LHCN-M2 (cell line): ENCODE data around the gene SPINDOC. TPM values are rescaled to one million over a fixed set of nuclear protein-coding genes. Genes with fewer than 3 reads are reported as not detected.
A peak's percentile ranks its signal among the peaks of the same experiment; 100 is the strongest.
"Not testable (repeated sequence)": the region's sequence is repeated elsewhere in the genome, so short reads cannot be mapped to it uniquely, and the experiment has no call there.

ENCODE experiments used
- DNase-seq: peaks from one replicate; pipeline ENCODE4 v3.0.0-alpha.2; 2012; ENCODE audit warnings: low read depth
- polyA plus RNA-seq: library from polyadenylated mRNA; unstranded; fragments of >200 nt; gene quantifications from one replicate; pipeline ENCODE4 v1.2.1, GENCODE V29; 2012; ENCODE audit warnings: missing spikeins
- total RNA-seq: library from RNA; depleted of rRNA; stranded (reverse); fragments of >200 nt; gene quantifications from 2 replicates; pipeline ENCODE4 v1.2.3, GENCODE V29; 2014; rRNA removed

SPINDOC gene, protein sequence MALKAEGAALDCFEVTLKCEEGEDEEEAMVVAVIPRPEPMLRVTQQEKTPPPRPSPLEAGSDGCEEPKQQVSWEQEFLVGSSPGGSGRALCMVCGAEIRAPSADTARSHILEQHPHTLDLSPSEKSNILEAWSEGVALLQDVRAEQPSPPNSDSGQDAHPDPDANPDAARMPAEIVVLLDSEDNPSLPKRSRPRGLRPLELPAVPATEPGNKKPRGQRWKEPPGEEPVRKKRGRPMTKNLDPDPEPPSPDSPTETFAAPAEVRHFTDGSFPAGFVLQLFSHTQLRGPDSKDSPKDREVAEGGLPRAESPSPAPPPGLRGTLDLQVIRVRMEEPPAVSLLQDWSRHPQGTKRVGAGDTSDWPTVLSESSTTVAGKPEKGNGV
- 31.7 and 33.8 TPM in 2 replicates for total RNA-seq
- 30.0 TPM for polyA plus RNA-seq

DNA sequence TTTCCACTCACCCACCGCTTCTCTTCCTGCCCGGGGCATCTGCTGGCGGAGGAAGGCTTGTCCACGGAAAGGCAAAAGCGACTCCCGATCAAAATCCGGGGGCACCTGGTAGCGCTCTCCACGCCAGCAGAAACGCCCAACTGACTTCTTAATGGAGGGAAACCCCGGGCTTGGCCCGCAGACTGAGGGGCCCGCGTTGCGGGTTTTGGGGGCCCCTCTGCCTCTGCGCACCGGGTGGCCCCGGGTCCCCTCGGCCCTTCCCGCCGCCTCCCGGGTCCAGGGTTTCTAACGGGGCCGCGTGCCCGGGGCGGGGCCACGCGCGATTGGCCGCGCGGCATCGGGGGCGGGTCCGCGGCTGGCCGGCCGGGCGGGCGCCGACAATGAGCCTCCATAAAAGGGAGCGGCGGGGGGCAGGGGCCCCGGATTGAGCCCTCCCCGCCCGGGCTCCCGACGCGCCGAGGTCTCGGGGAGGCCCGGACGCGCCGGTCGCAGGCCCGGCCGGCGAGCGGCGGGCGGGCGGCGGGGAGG lies at the start of gene SPINDOC:
SPINDOC (plus strand) TSS at position 422 of the 528 bp plus-strand sequence. CDS start 231 bp downstream, outside the sequence.
- peak; percentile 63 for DNase-seq

GRCh38 chr11:63763496-63764339 lies 49.5 kb upstream of the SPINDOC start:
- no peak for DNase-seq

GRCh38 chr11:63764340-63764678 lies 48.9 kb upstream of the SPINDOC start:
- DNase-seq = no peak

DNA sequence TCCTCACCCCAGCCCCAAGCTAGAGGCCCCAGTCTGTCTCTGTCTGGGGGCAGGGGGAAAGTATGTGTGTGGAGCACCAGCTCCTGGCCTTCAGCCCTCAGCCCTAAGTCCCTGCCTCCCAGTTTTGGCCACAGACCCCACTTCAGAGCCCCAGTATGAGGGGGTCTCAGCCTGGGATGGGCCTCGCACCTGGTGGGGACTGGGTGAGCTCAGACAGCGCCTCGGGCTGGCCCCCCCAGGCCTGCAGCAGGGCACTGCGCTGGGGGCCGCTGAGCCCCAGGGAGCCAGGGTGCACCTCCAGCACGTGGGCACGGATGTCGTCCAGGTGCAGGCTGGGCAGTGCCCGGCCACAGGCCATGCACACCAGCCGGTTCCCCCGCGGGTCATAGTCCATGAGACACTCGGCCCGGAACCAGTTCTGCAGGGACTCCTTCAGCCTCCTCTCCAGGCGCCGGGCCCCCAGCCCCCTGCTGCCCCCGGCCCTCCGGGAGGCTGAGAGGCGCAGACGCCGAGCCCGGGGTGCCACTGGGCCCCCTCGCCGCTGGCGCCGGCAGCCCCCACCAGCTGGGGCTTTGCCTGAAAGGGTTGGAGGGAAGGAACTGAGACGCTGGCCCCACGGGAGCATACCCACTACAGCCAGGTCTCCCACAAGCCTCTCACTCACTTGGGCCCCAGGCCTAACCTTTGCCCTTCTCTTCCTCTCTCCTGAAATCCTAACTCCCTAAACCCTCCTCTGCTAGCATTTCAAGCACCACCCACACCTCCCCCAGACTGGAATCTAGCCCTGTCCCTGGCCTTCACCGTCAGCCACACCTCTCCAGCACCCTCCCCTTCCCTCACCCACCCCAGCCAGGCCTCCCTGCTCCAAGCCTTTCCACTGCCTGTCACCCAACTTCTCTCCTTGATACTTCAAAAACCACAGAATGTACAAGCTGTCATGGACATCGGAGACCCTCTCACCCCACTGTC lies 48.3 kb upstream of the SPINDOC start:
- DNase-seq = no peak

DNA sequence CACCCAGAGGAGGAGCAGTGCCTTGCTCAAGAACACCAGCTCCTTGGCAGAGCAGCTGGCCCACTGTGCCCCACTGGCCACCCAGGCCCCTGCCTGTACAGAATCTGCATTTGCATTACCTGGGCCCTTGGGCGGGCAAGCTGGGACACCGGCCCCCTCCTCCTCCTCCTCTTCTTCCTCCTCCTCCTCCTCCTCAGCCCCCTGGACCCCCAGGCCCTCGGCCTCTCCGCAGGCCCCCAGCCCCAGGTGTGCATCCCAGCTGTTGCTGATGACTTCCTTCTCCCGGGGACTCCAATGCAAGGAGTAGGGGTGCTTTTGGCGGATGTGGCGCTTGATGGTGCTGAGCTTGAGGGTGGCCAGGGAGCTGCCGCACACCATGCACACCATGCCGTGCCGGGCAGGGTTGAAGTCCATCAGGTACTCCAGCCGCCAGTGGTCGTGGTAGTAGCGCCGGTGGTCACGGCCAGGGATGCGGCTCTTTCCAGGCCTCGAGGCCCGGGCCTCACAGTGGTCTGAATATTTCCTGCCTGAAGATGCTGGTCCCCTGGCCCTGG lies 47.5 kb upstream of the SPINDOC start:
- DNase-seq = no peak

DNA sequence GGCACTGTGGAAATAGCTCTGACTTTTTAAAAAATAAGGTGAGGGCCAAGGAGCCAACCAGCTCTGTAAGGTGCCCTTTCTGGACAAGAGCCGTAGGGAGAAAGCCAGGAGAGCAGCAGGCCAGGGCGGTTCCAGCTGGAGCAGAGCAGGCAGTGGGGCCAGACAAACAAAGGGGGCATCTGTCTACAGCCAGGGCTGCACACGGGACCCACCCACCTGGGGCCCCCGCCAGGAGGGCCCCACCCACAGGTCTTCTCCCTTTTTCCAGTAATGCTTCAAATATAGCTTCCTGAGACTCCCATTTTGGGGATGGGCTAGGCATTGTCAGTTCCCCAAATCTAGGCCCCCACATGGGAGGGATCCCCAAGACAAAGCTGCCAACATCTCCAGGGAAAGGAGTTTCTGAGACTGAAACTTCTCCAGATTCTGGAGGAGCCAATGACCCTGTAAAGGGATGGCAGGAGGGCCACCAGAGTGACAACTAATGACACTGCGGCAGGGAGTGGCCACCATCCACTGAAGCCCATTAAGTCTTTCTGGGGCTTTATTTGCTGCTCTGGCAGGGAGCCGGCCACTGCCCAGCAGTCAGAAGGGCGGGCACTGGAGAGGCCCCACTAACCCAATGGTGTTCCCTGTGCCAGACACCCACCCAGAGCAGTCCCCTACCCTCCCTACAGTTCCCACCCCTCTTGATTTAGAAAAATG lies 46.6 kb upstream of the SPINDOC start:
- DNase-seq = no peak

GRCh38 chr11:63767267-63767564 lies 46.0 kb upstream of the SPINDOC start:
- no peak for DNase-seq

- peak; percentile 75 for DNase-seq
Measured at GRCh38 chr11:63767565-63768236, 45.6 kb upstream of the SPINDOC start.

DNA sequence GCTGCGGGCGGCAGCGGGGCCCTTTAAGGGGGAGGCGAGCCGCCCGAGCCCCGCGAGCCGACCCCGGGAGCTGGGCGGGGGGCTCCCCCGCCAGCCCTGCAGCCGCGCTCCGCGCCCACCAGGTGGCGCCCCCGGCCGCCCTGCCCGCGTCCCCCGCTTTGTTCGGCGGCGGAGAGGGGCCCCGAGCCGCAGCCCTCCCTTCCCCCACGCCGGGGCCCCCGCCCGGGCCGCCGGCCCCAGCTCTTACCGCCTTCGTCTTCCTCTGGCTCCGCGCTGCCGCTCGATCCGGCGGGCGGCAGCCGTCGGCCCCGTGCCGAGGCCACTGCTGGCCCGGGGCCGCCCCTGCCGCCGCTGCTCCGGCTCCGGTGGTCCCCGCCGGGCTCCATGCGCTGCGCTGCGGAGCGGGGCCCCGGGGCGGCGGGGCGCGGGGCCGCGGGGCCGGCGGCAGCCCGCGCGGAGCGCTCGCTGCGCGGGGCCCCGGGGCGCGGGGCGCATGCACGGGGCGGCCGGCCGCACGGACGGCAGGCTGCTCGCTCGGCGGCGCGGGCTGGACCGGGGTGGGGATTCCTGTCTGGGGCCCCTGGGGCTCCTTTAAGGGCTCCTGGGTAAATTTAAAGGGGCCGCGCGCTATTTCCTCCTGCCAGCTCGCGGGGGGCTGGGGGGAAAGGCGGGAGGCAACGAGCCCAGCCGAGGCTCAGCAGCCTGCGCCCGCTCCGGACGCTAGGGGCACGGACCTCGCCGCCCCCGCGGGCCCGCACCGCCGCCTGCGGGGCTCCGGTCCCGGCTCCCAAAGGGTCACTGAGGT lies 44.8 kb upstream of the SPINDOC start, which contains the start of gene ZFTA:
ZFTA (minus strand) TSS at position 539 of the 805 bp plus-strand sequence; CDS start at position 386, 153 bp downstream.
- peak; percentile 58 for DNase-seq

DNA sequence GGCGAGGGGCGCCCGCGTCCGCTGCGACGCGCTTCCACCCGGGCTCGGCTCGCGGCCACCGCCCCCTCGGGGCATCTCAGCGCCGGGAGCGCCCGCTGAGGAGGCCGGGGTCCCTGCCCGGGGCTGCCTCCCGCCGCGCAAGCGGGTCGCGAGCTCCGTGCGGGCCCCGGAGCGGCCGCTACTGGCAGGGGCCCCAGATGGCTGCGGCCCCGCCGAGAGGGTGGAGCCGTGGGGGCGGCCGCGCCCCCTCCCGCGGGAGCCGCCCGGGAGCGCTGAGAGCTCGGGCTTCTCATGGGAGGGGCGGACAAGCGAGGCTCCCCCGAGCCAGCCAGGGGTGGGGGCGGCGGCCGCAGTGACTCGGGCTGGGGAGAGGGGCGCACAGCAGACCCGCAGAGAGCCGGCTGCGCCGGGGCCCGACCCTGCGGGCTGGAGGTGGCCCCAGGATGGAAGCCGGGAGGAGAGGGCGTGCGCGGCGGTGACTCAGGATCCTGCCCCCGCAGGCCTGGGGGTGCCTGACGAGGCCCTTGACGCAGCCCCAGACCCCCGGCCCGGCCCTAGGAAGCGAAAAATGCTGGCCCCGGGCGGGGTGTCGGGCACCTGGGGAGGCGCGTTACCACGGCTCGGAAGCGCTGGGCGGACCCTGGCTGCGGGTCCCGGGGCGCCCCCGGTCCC lies 44.1 kb upstream of the SPINDOC start:
- peak; percentile 11 for DNase-seq

- DNase-seq = no peak
Measured at GRCh38 chr11:63769714-63770455, 43.4 kb upstream of the SPINDOC start.

DNA sequence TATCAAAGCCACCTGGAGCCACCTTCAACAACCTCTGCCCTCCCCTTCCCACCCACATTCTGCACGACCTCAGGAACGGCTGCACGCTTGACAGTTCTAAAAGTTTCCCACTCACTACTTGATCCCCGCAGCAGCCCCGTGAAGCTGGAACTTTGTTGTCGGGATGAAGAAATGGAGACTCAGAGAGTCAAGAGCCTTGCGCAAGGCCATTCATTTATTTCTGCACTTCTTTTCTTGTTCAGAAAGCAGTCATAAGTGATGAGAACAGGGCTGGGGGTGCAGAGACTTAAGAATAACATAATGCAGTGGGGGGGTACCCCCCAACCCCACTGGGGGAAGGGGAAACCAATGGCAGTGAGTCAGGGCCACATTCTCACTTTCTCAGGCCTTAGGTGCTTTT lies 42.5 kb upstream of the SPINDOC start:
- no peak for DNase-seq

DNA sequence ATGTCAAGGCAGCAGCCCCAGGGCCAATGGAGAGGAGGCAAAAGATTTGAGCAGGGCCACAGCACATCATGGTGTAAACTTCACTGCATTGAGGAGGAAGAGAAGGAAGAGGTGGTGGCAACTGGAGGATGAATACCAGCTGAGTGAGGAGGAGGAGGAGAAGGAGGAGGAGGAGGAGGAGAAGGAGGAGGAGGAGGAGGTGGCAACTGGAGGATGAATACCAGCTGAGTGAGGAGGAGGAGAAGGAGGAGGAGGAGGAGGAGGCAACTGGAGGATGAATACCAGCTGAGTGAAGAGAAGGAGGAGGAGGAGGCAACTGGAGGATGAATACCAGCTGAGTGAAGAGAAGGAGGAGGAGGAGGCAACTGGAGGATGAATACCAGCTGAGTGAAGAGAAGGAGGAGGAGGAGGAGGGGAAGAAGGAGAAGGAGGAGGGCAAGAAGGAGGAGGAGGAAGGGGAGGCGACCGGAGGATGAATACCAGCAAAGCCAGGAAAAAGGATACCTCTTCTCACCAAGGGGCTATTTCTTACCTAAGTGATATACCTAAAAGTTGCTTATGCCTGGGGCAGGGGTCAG lies 41.4 kb upstream of the SPINDOC start:
- not testable (repeated sequence) for DNase-seq

- DNase-seq = no peak
Measured at GRCh38 chr11:63775191-63775590, 38.1 kb upstream of the SPINDOC start.

DNA sequence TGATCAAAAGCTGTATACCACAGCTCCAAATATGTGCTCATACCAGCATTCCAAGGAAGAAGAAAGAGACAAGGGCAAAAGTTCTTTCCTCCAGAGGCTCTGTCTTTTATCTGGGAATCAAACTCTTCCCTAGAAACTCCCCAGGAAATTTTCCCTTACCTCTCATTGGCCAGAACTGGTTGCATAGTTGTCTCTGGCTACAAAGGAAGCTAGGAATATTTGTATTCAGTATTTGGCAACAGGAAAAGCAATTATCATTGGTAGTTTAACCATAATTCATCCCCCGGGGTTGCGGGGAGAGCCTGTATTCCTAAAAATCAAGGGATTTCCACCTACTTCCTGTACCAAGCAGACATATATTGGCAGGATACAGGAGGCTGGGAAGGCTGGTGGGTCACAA lies 34.2 kb upstream of the SPINDOC start:
- DNase-seq = no peak

GRCh38 chr11:63782749-63783148 lies 30.5 kb upstream of the SPINDOC start:
- no peak for DNase-seq

DNA sequence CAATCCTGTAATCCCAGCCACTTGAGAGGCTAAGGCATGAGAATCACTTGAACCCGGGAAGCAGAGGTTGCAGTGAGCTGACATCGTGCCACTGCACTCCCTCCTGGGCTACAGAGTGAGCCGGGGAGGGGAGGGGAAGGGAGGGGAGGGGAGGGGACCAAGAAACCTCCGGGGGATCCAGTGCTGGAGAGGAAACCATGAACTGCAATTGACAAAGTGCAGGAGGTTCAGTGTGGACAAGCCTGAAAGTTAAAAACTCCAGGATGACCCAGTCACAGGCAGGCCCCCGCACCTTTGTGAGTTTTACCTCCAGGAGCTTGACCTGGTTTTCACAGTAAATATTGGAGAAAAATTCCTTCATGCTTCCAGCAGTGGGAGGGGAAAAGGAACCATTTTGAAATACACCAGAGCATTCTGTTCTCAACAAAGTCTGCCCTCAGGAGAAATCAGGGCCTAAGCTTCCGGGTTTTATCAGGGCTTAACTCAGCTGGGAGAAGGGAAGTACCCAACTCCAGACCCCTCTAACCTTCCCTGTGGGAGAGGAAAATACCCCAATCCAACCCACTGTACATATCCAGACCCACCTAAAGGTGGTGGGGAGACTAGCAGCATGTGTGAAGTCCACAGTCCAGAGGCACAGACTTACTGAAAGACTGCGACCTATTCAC lies 29.2 kb upstream of the SPINDOC start:
- DNase-seq = no peak
